ENCODE measurements around the gene AQP1. TPM values are rescaled to one million over a fixed set of nuclear protein-coding genes. Genes with fewer than 3 reads are reported as not detected.
A peak's percentile ranks its signal among the peaks of the same experiment; 100 is the strongest.

Gene AQP1
- total and polyA plus RNA-seq, 10 of the 15 experiments (the other 5 are each of a cell fraction or from before 2014, with no cell fraction given), result 0.03 to 0.64 TPM; not detected in 8

GRCh38 chr7:30968747-30969603, 57.3 kb downstream of the AQP1 start:
- no peak overlapping the region for H3K9ac ChIP-seq (ENCODE audit: control insufficient read depth, insufficient read depth, low read length)
- H3K4me1 ChIP-seq (ENCODE audit: control insufficient read depth, insufficient read depth, low read length), result peaks cover under 1% of the 10 kb centered on the region
- 66% methylated on average over 7 of the region's 7 CpGs for WGBS (ENCODE audit: insufficient coverage, insufficient replicate concordance, low lambda C conversion rate, missing lambda C conversion rate)
- no peak overlapping the region for H3K27ac ChIP-seq (ENCODE audit: control insufficient read depth, insufficient read depth)
- H3K27me3 ChIP-seq (replicated peaks in 1 of 2; ENCODE audit: control insufficient read depth in 2 of 2, insufficient read depth in 2 of 2, low read length in 1 of 2), result no peaks in the 10 kb centered on the region
- FAIRE-seq (no peak), DNase-seq (ENCODE audit: low read depth, low spot score) (no peak), ATAC-seq (peak; percentile 21; the same call in 2 of the 3 replicates)
- H3K9me3 ChIP-seq (replicated peaks; ENCODE audit: control insufficient read depth, insufficient read depth, low read length), result no peaks in the 10 kb centered on the region
- TF ChIP-seq ZSCAN29 (IDR thresholded peaks at IDR 0.05) (no peak), RAD21 (IDR thresholded peaks at IDR 0.05; ENCODE audit: insufficient read depth, low read depth, low read length) (no peak)
- H3K4me3 ChIP-seq, result no peak overlapping the region
- in situ Hi-C loops (cut with MboI) (no loop called here), intact Hi-C loops (cut with micrococcal nuclease; ENCODE audit: unreplicated experiment) (no loop called here)
- no peaks in the 10 kb centered on the region for H3K36me3 ChIP-seq (ENCODE audit: control insufficient read depth in 2 of 2, insufficient read depth in 2 of 2, low read length in 1 of 2)
- ChIA-PET POLR2A (no interaction called here), RAD21 (ENCODE audit: unreplicated experiment) (no interaction called here), CTCF (interaction anchor here (11.3 kb wide), 1 partner anchor 32 kb away, joined by 159 read pairs; no protein-coding TSS in a partner anchor), SMC1A (ENCODE audit: uncharacterized antibody, unreplicated experiment) (interaction anchor here (1.0 to 1.6 kb wide), 2 partner anchors 13 to 30 kb away, joined by 3 to 8 read pairs; no protein-coding TSS in a partner anchor)
- no peaks in the 10 kb centered on the region for H3K79me2 ChIP-seq (ENCODE audit: control insufficient read depth, insufficient read depth, low read length)
- H4K20me1 ChIP-seq (ENCODE audit: control insufficient read depth, insufficient read depth), result no peaks in the 10 kb centered on the region
- H3K4me2 ChIP-seq (ENCODE audit: control insufficient read depth, insufficient read depth), result no peak overlapping the region
- H2AFZ ChIP-seq (ENCODE audit: control insufficient read depth, low read depth, low read length), result no peak overlapping the region
- no TSS peak for BruUV-seq (replicated peaks)

- SMC1A ChIA-PET (ENCODE audit: uncharacterized antibody, unreplicated experiment), result interaction anchor here (1.0 to 1.6 kb wide), 2 partner anchors 12 to 30 kb away, joined by 3 to 8 read pairs; no protein-coding TSS in a partner anchor
- in situ Hi-C loops (cut with MboI) (no loop called here), intact Hi-C loops (cut with micrococcal nuclease; ENCODE audit: unreplicated experiment) (no loop called here)
- Histone ChIP-seq H4K20me1 (ENCODE audit: control insufficient read depth, insufficient read depth) (no peaks in the 10 kb centered on the region), H3K36me3 (ENCODE audit: control insufficient read depth in 2 of 2, insufficient read depth in 2 of 2, low read length in 1 of 2) (no peaks in the 10 kb centered on the region), H3K79me2 (ENCODE audit: control insufficient read depth, insufficient read depth, low read length) (no peaks in the 10 kb centered on the region), H2AFZ (ENCODE audit: control insufficient read depth, low read depth, low read length) (no peak overlapping the region), H3K4me3 (no peak overlapping the region), H3K27me3 (replicated peaks in 1 of 2; ENCODE audit: control insufficient read depth in 2 of 2, insufficient read depth in 2 of 2, low read length in 1 of 2) (no peaks in the 10 kb centered on the region), H3K4me2 (ENCODE audit: control insufficient read depth, insufficient read depth) (no peak overlapping the region), H3K27ac (ENCODE audit: control insufficient read depth, insufficient read depth) (no peak overlapping the region), H3K9ac (ENCODE audit: control insufficient read depth, insufficient read depth, low read length) (no peak overlapping the region), H3K9me3 (replicated peaks; ENCODE audit: control insufficient read depth, insufficient read depth, low read length) (no peaks in the 10 kb centered on the region), H3K4me1 (ENCODE audit: control insufficient read depth, insufficient read depth, low read length) (peaks cover 7% of the 10 kb centered on the region)
- no TSS peak for BruUV-seq (replicated peaks)
- DNase-seq (ENCODE audit: low read depth, low spot score) (no peak), ATAC-seq (no peak), FAIRE-seq (no peak)
- TF ChIP-seq PBX3 (IDR thresholded peaks at IDR 0.05; ENCODE audit: insufficient replicate concordance, low read depth, low read length), result no peak
- no peak for TF ChIP-seq ZBTB33 (IDR thresholded peaks at IDR 0.05)
- TF ChIP-seq GATAD2B (conservative IDR thresholded peaks at IDR 0.05; ENCODE audit: low read depth), result no peak
- no peak for TF ChIP-seq ZNF217 (IDR thresholded peaks at IDR 0.05)
- no peak for TF ChIP-seq TCF7 (IDR thresholded peaks at IDR 0.05; ENCODE audit: borderline replicate concordance)
- no peak for TF ChIP-seq TBL1XR1 (IDR thresholded peaks at IDR 0.05; ENCODE audit: low read depth, low read length)
- TF ChIP-seq NR2C1 (IDR thresholded peaks at IDR 0.05), result no peak
- TF ChIP-seq CHD1 (IDR thresholded peaks at IDR 0.05; ENCODE audit: low read depth, low read length), result no peak
- no peak for TF ChIP-seq PAX5 (IDR thresholded peaks at IDR 0.05; ENCODE audit: borderline replicate concordance, low read depth, low read length)
- TF ChIP-seq TARDBP (IDR thresholded peaks at IDR 0.05; ENCODE audit: borderline replicate concordance), result no peak
- no peak for TF ChIP-seq NFYA (IDR thresholded peaks at IDR 0.05; ENCODE audit: borderline replicate concordance, low read depth, low read length)
- no peak for TF ChIP-seq CBFB (IDR thresholded peaks at IDR 0.05; ENCODE audit: low read depth)
- TF ChIP-seq FOXK2 (IDR thresholded peaks at IDR 0.05), result no peak
- TF ChIP-seq HDGF (IDR thresholded peaks at IDR 0.05), result no peak
- 40% methylated on average over 1 of the region's 1 CpG for WGBS (ENCODE audit: insufficient coverage, insufficient replicate concordance, low lambda C conversion rate, missing lambda C conversion rate)
- RAD21 ChIA-PET (ENCODE audit: unreplicated experiment), result no interaction called here
- POLR2A ChIA-PET, result no interaction called here
- CTCF ChIA-PET, result interaction anchor here (1.2 to 11.3 kb wide), 2 partner anchors 12 to 33 kb away, joined by 3 to 159 read pairs; no protein-coding TSS in a partner anchor
Observed at GRCh38 chr7:30969604-30969970, 57.9 kb downstream of the AQP1 start.
